Neural progenitor cell (in vitro differentiated cells): ENCODE measurements around the gene KRT76. TPM values are rescaled to one million over a fixed set of nuclear protein-coding genes. Genes with fewer than 3 reads are reported as not detected.

Experiments
- small RNA-seq: library from RNA; depleted of rRNA; stranded (forward); fragments of <200 nt; gene quantifications from one replicate; pipeline ENCODE3, GENCODE V24; 2015
- total RNA-seq: library from RNA; depleted of rRNA; stranded (reverse); fragments of >200 nt; gene quantifications from 2 replicates; pipeline ENCODE4 v1.2.3, GENCODE V29; 2015; ENCODE audit warnings: low replicate concordance

KRT76 gene
- total RNA-seq, 1 donor from 2014 or later = not detected

Small RNAs within 50 kb of the gene (small RNA-seq; reads per million reads assigned to genes)
- not detected for gene AC107016.2

Other genes starting within 250 kb of the KRT76 start
- not detected in 2 replicates for gene KRT71, start 224.2 kb downstream of the KRT76 start, total RNA-seq
- gene KRT74, start 203.5 kb downstream of the KRT76 start, total RNA-seq = not detected in 2 replicates
- gene KRT72, start 175.9 kb downstream of the KRT76 start, total RNA-seq = not detected in 2 replicates
- not detected in 2 replicates for gene KRT73, start 158.8 kb downstream of the KRT76 start, total RNA-seq
- not detected in 2 replicates for gene KRT2, start 125.1 kb downstream of the KRT76 start, total RNA-seq
- not detected in 2 replicates for gene KRT1, start 96.9 kb downstream of the KRT76 start, total RNA-seq
- gene KRT77, start 73.8 kb downstream of the KRT76 start, total RNA-seq = 0.47 TPM in 1 of 2 replicates, not detected in the other
- not detected in 2 replicates for gene KRT3, start 18.8 kb upstream of the KRT76 start, total RNA-seq
- not detected in 2 replicates for gene KRT4, start 36.8 kb upstream of the KRT76 start, total RNA-seq
- not detected in 2 replicates for gene KRT79, start 57.0 kb upstream of the KRT76 start, total RNA-seq
- gene KRT78, start 71.6 kb upstream of the KRT76 start, total RNA-seq = not detected in 2 replicates
- gene KRT8, start 127.7 kb upstream of the KRT76 start, total RNA-seq = 168 and 184 TPM in 2 replicates
- gene KRT18, start 171.8 kb upstream of the KRT76 start, total RNA-seq = 69.3 and 100 TPM in 2 replicates
- 774 and 833 TPM in 2 replicates for gene EIF4B, start 229.1 kb upstream of the KRT76 start, total RNA-seq